ENCODE results near the gene SPTSSA.
"Not testable (repeated sequence)": the region's sequence is repeated elsewhere in the genome, so short reads cannot be mapped to it uniquely, and the experiment has no call there.

SPTSSA gene

DNA sequence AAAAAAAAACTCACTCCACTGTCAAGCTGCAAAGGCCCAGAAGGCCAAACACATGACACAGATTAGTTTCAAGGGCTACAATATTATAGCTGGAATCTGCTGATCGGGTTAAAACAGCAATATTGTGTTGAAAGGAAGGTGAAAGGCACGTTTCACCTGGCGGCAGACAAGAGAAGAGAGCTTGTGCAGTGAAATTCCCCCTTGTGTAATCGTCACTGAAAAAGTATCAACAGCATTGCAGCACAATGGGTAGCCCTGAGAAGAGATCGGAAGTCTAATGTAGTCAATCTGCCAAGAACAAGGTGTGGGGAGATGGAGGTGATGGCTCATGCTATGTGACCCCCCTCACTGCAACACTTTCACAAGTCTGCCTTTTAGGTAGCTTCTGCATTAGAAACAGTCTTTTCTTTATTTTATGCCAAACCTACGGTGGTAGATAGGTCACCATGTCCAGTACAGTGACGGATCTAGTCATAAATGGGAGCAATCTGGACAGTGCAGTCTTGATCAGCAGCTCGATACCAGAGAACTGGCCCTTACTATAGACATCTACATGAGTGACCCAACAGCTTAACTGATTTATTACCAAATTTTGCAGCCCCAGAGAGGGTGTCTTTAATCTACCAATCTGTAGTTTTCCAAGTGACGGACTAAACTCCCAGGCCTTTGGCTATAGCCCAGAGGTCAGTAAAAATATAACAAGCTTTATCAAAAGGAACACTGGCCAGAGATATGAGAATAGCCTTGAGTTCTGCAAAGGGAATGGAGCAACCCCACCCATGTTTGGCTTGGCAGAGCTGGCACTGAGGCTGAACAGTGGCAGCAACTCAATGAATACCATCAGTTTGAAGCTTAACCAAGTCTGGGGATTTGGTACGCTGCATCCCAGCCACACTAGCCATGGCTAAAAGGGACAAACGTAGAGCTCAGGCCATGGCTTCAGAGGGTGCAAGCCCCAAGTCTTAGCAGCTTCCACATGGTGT lies 35.4 kb downstream of the SPTSSA start:
- no peak for DNase-seq

DNA sequence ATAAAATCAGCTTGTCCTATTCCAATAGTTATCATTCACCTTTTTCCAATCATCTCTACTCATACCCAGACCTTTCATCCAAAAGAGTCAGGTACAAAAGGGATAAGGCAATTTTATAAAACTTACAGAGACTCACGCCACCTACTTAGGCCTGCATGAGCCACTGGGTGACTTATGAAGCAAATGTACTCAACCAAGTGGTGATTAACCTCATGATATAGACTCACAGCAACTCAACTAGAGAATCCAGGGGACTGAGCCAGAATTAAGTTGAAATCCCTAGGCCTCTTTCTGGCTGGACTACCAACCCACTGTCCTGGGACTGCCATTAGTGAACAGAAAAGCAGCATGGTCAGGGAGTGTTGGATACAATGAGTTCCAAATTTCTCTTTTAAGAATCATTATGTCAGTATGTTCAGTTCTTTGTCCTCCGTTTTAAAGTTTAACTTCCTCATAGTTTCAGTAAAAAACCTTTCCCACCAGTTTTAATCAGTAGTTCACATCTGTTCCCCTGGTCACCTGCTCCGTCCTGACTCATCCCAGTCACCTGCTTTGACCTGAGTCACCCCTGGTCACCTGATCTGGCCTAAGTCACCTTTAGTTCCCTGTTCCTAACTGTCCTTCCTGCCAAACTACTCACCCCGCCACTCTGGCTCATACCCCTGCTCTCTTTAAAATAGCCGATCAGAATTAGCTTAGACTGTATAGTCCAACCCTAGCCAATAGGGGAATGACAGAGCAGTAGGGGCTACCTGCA lies 36.8 kb downstream of the SPTSSA start:
- DNase-seq: no peak

DNA sequence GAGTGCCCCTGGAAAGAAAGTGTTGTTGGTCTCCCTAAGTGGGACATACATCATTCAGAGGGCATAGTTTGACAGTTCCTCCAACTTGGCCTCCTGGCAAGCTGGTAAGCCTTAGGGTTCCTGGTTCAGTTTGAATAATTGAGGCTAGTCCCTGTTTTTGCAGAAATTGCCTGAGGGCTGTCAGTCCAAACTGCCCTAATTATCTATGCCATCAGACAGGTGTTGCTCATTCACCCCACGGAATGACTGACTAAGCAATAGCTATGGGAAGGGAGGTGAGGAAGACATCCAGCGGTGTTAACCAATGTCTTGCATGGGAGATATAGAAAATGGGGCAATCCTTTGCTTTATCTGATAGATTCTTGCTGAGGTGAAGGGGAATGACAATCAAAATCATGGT lies 37.6 kb downstream of the SPTSSA start:
- no peak for DNase-seq

DNA sequence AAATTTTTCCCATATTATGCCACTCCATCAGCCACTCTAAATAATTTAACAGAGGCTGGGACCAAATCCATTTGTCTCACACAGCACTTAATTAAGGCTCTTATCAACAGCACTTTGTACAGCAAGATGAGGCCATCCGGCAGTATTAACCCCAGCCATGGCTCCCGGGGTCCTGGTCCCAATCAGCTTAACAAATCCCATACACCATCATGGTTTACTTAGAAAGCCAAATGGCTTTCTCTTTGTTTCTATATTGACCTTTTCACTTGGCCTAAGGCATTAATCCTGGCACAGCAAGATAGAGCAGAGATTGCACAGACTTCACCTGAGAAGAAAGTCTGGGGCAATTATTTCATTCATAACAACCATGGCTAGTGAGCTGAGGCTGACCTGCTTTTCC lies 38.6 kb downstream of the SPTSSA start:
- DNase-seq: no peak

DNA sequence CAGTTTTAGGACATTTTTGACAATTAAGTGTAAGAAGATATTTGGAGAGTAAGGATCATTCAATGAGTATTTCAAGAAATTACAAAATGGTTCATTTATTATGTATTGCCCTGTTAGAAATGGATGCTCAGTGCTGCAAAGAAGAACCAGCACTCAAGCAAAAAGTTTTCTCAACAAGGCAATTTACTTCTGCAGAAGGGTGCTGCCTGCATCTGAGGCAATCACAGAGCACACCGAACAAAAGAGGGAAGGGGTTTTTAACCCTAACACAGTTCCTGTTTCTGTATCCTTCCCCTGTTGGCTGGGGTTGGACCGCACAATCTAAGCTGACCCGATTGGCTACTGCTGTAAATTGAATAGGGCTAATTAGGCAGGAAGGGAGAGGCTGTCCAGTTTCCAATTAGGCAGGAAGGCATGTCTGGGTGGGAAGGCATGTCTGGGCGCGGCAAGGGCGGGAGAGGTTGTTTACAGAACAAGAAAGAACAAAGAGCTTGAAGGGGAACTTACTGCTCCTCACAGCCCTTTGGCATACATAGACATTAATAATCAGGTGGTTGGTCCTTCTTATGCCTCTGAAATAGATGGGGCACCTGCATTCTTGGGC lies 41.4 kb downstream of the SPTSSA start:
- no peak for DNase-seq

DNA sequence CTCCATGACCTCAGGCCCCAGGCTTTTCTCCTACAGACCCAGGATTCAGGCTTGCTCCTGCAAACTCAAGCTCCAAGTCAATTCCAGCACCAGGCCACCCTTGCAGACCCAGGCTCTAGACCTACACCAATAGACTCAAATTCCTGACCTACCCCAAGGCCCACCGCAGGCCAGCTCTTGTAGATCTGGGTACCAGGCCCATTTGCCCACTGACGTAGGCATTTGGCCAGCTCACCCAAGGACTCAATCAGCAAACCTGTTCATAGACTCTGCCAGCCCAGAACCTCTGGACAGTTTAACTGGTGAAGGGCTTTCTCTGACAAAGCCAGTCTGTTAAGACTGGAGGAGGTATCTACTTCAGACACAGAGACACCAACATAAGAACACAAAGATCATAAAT lies 52.3 kb downstream of the SPTSSA start:
- DNase-seq: no peak

DNA sequence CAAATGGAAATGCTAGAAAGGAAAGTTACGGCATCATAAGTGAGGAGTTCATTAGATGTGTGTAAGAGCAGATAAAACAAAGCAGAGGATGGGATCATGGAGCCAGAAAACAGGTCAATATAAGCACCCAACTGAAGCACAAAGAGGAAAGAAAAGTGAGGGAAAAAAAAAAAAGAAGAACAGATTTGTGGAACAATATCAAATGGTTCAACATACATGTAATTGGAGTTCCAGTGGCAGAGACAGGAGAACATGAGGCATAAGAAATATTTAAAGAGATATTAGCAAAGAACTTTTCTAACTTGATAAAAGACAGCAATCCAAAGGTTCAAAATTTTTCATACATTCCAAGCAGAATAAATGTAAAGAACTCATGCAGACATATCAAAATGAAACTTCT lies 54.1 kb downstream of the SPTSSA start:
- no peak for DNase-seq

DNA sequence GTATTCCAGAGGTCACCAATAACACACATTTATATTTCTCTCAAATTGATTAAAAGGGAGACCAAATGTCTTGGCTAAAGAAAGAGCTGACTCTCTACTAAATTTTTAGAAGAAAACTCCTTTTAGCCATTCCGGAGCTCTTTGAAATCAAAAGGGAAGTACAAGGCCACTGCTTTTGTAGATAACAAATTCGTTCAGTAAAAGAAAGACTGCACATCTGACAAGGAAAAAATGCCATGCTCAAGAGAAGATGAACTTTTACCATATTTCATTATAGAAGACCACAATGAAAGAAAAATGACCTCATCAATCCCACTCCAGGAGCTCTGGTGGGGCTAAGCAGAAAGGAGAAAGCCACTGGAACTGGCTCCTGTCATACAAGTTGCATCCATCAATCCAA lies 57.6 kb downstream of the SPTSSA start:
- DNase-seq: no peak

DNA sequence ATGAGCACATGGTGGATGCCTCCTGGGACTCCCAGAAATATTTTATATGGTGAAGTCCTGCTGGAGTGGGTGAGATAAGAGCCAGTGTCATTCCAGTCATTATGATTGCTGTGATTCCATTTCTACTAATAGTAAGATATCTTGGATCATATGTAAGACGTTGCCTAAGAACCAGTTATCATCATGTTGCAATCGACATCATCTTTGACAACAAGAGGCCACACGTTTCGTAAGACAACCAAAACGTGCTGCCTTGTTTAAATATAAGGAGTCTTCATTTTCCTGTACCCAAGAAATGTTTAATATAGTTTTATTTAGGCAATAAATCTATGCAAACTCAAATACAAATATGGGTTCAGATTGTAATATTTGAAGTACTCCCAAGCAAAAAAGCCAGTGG lies 58.4 kb downstream of the SPTSSA start:
- no peak for DNase-seq

DNA sequence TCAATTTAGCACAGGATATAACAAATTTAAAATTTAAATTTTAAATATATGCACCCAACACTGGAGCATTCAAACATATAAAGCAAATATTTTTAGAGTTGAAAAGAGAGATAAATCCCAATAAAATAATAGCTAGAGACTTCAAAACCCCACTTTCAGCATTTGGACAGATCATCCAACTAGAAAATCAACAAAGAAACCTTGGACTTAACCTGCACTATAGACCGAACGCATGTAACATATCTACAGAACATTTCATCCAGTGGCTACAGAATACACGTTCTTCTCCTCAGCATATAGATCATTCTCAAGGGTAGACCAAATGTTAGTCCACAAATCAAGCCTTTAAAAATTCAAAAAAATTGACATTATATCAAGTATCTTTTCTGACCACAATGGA lies 64.0 kb downstream of the SPTSSA start:
- DNase-seq: no peak

DNA sequence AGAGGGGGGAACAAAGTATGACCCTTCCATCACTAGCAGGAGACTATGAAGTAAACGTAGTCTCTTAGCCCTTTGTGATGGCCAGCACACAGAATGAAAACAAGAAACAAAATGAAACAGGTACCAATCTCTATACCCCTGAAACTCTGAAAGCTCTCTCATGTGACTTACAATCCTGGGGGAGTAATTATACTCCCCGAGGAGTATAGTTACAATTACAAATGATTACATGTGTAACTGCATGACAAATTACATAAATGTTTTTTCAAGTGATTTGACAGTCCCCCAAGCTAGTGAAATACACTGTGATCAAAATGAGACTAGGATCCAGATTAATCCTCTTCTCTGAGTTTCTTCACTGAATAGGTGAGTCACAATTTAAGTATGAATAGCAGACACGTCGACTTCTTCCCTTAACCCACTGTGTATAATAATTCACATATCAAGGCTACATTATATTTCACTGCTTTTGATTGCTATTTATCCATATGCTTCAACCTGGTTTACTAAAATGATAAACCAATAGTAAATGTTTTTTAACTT lies 74.0 kb downstream of the SPTSSA start:
- no peak for DNase-seq

DNA sequence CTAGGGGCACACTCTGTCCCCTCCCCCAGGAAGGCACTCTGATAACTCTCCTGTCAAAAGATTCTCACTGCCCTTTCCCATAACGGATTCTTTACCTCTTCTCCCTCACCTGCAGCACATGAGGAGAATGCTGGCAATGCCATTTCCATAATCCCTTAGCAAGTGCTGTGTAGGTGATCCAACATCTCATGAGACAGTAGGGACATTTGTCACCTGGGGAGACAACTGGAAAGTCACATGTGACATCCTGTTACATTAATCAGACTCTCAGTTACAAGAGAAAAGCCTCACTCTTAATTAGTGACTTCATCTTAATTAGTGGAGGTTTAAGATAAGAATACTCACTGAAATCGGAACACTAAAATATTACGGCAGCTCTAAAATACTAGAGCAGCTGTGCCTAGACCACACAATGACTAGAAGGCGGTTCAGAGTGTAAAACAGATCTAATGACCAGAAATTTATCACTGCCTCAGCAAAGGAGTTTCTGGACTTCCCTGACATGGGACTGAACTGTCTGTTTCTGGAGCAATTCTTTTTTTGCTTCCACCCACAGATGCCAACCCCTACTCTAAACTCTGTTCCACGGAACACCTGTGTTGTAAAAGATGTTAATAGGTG lies 75.1 kb downstream of the SPTSSA start:
- no peak for DNase-seq

DNA sequence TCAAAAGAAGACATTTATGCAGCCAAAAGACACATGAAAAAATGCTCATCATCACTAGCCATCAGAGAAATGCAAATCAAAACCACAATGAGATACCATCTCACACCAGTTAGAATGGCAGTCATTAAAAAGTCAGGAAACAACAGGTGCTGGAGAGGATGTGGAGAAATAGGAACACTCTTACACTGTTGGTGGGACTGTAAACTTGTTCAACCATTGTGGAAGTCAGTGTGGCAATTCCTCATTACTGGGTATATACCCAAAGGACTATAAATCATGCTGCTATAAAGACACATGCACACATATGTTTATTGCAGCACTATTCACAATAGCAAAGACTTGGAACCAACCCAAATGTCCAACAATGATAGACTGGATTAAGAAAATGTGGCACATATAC lies 76.2 kb downstream of the SPTSSA start:
- DNase-seq: not testable (repeated sequence)

DNA sequence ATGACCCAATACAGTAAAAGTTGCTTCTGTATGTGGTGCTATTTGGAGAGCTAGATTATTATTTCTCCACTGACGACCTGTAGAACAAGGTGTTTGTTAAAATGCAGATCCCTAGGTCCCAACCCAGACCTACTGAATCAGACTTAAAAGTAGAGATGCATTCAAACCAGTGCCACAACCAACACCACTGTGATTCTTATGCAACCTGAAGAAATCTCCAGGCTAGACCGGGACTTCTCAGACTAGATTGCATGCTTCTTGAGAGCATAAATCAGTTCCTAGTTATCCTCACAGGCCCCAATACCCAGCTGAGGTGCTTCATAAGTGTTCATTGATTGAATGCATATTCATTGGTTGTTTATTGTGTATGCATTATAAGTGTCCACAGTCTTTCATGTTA lies 78.2 kb downstream of the SPTSSA start:
- no peak for DNase-seq
